ENCODE results near the gene KLF15.

- TF ChIP-seq TAF1 (IDR thresholded peaks at IDR 0.05; ENCODE audit: borderline replicate concordance, insufficient read depth, low read length) (no peak), POLR2AphosphoS5 (IDR thresholded peaks at IDR 0.05; ENCODE audit: low read depth, low read length) (no peak), REST (IDR thresholded peaks at IDR 0.05; ENCODE audit: insufficient read depth in 1 of 2, low read depth in 2 of 2, low read length in 2 of 2) (no peak), SIN3A (IDR thresholded peaks at IDR 0.05; ENCODE audit: borderline replicate concordance, insufficient read depth, low read length) (no peak)
These were observed 37.4 kb downstream of the KLF15 start for GRCh38 chr3:126319701-126320295.

All from PFSK-1 (cell line).